SK-N-MC (cell line): Measurements from ENCODE around the gene DNAJC17.

ENCODE experiments used
- DNase-seq: peaks from one replicate; pipeline ENCODE4 v3.0.0-alpha.2; 2011; ENCODE audit warnings: low read depth, low spot score
- H3K27ac ChIP-seq: fragments of 200-600 bp; sonication (generic); 2 replicates; pipeline ENCODE4 v1.5.1; 2016; ENCODE audit warnings: mixed run types
- H3K36me3 ChIP-seq: fragments of 200-600 bp; sonication (generic); 2 replicates; pipeline ENCODE4 v1.6.1; 2017; ENCODE audit warnings: antibody characterized with exemption, low read length, mixed read lengths; ENCODE audit not compliant: insufficient read depth
- H3K4me3 ChIP-seq: fragments of 200-600 bp; sonication (generic); 2 replicates; pipeline ENCODE4 v1.5.1; 2016
- H3K9ac ChIP-seq: fragments of 200-600 bp; sonication (generic); 2 replicates; pipeline ENCODE4 v1.8.0; 2017; ENCODE audit warnings: mixed run types, mixed read lengths; ENCODE audit not compliant: insufficient read length
- H3K9me3 ChIP-seq: fragments of 200-600 bp; sonication (generic); 2 replicates; pipeline ENCODE4 v1.6.1; 2017; ENCODE audit warnings: low read depth, mild to moderate bottlenecking, antibody characterized with exemption, low read length, moderate library complexity, mixed read lengths
- EZH2 ChIP-seq: fragments of 200-600 bp; sonication (generic); IDR thresholded peaks from one replicate; pipeline ENCODE4 v1.6.1; 2017; ENCODE audit warnings: antibody characterized with exemption
- FOXP2 ChIP-seq: optimal IDR thresholded peaks from 2 replicates; pipeline ENCODE3; 2011; ENCODE audit warnings: mild to moderate bottlenecking, moderate library complexity; ENCODE audit not compliant: insufficient read depth; ENCODE audit errors: extremely low read length, control extremely low read depth
- POLR2AphosphoS5 ChIP-seq: IDR thresholded peaks from 2 replicates; pipeline ENCODE4 v1.6.1; 2012; ENCODE audit warnings: mild to moderate bottlenecking, low read depth, low read length, borderline replicate concordance

The DNAJC17 gene

GRCh38 chr15:40749151-40749630 is 58.1 kb downstream of the DNAJC17 start:
- no peaks in the 10 kb centered on the region for H3K9me3 ChIP-seq
- DNase-seq: no peak
- H3K4me3 ChIP-seq: no peak overlapping the region
- H3K27ac ChIP-seq: no peak overlapping the region
- peaks cover 30% of the 10 kb centered on the region for H3K36me3 ChIP-seq
- TF ChIP-seq POLR2AphosphoS5: no peak
- TF ChIP-seq EZH2: no peak
- no peak for TF ChIP-seq FOXP2
- H3K9ac ChIP-seq: no peak overlapping the region

DNA sequence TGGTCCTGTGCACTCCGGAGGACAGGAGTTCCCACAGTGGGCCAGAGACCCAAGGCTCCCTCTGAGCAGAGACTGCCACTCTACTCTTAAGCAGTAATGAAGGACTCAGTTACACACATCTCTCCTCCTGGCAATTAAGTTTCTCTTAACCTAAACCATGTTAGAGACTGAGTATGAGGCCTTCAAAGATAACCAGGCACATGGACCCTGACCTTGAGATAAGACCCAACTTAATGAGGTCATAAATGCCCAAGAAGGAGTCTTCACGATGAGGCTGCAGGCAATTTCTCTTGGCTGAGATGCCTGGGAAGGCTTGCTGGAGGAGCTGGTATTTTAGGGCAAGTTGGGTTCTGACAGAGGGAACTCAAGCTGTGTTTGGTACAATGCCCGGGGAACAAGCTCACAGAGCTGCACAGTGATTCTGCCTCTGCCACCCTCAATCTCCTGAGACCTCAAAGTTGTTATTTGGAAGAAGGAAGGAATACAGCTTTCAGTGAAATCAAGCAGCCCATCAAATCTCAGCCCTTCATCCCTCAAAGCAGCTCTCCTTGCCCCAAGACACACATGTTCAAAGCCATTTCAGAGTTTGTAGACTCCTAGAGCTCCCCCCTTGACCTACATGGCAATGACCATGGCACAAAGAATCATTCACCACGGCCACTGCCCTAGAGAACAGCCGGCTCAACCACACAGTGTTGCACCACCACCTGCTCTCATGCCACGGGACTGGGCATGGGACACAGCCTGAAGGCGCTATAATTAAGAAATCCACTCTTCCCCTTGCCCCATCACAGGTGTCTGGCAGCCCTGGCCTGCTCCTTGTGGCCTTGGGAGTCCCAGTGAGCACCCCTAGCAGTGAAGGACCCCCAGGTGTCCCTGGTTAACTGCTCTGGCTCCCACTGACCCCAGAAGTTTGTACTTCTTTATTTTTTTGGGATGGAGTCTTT is 59.3 kb downstream of the DNAJC17 start:
- Histone ChIP-seq H3K9me3 (no peaks in the 10 kb centered on the region), H3K36me3 (peaks cover 39% of the 10 kb centered on the region), H3K27ac (peak overlapping the region; percentile 95), H3K4me3 (peak overlapping the region; percentile 54), H3K9ac (peak overlapping the region; percentile 53)
- DNase-seq: no peak
- no peak for TF ChIP-seq POLR2AphosphoS5
- TF ChIP-seq EZH2: no peak
- TF ChIP-seq FOXP2: no peak

DNA sequence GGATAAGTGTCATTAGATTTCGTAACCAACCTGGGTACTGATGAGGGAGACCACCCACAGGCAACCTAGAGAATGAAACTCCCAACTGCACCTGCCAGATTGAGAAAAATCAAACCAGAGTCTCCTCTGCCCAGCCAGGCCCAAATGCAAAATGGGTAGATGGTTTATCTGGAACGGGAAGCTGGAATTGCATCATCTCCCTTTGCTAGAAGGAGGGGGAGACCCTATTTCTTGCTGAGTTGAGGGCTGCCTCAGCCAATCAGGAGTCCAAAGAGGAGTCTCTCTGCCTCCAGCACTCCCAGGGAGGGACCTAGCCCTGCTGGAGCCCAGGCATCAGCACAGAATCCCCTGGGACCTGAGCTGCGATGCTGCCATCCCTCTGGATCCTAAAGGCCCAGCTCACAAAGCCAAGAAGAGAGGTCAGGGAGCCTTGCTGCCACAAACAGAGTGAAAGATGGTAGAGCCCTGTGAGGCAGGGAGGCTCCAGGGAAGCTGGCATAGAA is 60.3 kb downstream of the DNAJC17 start:
- TF ChIP-seq FOXP2: no peak
- TF ChIP-seq POLR2AphosphoS5: no peak
- TF ChIP-seq EZH2: no peak
- no peaks in the 10 kb centered on the region for H3K9me3 ChIP-seq
- H3K4me3 ChIP-seq: peak overlapping the region; percentile 54
- H3K36me3 ChIP-seq: peaks cover 43% of the 10 kb centered on the region
- H3K27ac ChIP-seq: peak overlapping the region; percentile 95
- H3K9ac ChIP-seq: peak overlapping the region; percentile 20
- peak; percentile 74 for DNase-seq

GRCh38 chr15:40744815-40745152 is 62.5 kb downstream of the DNAJC17 start:
- no peak for DNase-seq
- H3K9ac ChIP-seq: no peak overlapping the region
- H3K36me3 ChIP-seq: peaks cover 43% of the 10 kb centered on the region
- no peaks in the 10 kb centered on the region for H3K9me3 ChIP-seq
- H3K4me3 ChIP-seq: no peak overlapping the region
- TF ChIP-seq FOXP2: no peak
- no peak for TF ChIP-seq POLR2AphosphoS5
- no peak for TF ChIP-seq EZH2
- no peak overlapping the region for H3K27ac ChIP-seq

- peaks cover 42% of the 10 kb centered on the region; the same call in 1 of the 2 replicates for H3K36me3 ChIP-seq
- H3K27ac ChIP-seq: no peak overlapping the region
These were observed 63.1 kb downstream of the DNAJC17 start for GRCh38 chr15:40743921-40744814.

GRCh38 chr15:40743485-40743901 is 63.8 kb downstream of the DNAJC17 start:
- TF ChIP-seq EZH2: no peak
- TF ChIP-seq POLR2AphosphoS5: no peak
- no peak for TF ChIP-seq FOXP2
- Histone ChIP-seq H3K36me3 (peaks cover 46% of the 10 kb centered on the region; the same call in 1 of the 2 replicates), H3K9me3 (no peaks in the 10 kb centered on the region), H3K4me3 (no peak overlapping the region), H3K27ac (no peak overlapping the region), H3K9ac (no peak overlapping the region)
- no peak for DNase-seq

More at GRCh38 chr15:40743921-40744814, 63.1 kb downstream of the DNAJC17 start:
- no peak overlapping the region for H3K4me3 ChIP-seq
- H3K9me3 ChIP-seq: no peaks in the 10 kb centered on the region
- no peak overlapping the region for H3K9ac ChIP-seq
- no peak for DNase-seq
- TF ChIP-seq POLR2AphosphoS5 (no peak), FOXP2 (no peak), EZH2 (no peak)

- TF ChIP-seq EZH2 (no peak), FOXP2 (no peak), POLR2AphosphoS5 (no peak)
- DNase-seq: no peak
- no peak overlapping the region for H3K27ac ChIP-seq
- no peaks in the 10 kb centered on the region for H3K9me3 ChIP-seq
- H3K9ac ChIP-seq: no peak overlapping the region
- H3K4me3 ChIP-seq: no peak overlapping the region
- H3K36me3 ChIP-seq: peaks cover 75% of the 10 kb centered on the region
These were observed 67.4 kb downstream of the DNAJC17 start for GRCh38 chr15:40739854-40740253.

DNA sequence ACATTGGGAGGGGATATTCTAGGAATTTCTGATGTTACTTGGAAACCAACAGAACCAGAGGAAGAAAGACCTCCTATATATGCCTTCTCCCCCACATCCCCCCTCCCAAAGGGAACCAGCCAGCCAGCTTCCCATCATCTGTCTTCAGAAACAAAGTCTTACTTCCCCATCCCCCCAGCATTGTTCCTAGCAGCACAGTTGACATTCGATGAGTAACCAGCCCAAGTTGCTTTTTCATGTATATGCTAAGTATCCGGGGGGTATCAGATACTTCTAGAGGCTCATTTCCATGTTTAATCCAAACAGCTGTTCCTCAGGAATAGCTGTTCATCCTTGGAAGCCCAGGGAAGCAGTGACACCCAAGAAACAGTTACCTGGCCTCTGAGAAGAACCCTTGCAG is 68.2 kb downstream of the DNAJC17 start:
- peaks cover 75% of the 10 kb centered on the region for H3K36me3 ChIP-seq
- H3K4me3 ChIP-seq: no peak overlapping the region
- DNase-seq: no peak
- TF ChIP-seq FOXP2 (no peak), POLR2AphosphoS5 (no peak), EZH2 (no peak)
- no peak overlapping the region for H3K9ac ChIP-seq
- H3K27ac ChIP-seq: no peak overlapping the region
- no peaks in the 10 kb centered on the region for H3K9me3 ChIP-seq
